GM23248 (cell line): ENCODE data around the gene HMGB4. TPM values are rescaled to one million over a fixed set of nuclear protein-coding genes. Genes with fewer than 3 reads are reported as not detected.

Source experiments
- DNase-seq: peaks from one replicate; pipeline ENCODE4 v3.0.0-alpha.2; 2015
- H2AFZ ChIP-seq: fragments of 200-600 bp; sonication (generic); 2 replicates; pipeline ENCODE4 v1.6.1; 2016; ENCODE audit warnings: antibody characterized with exemption
- H3F3A ChIP-seq: fragments of 200-600 bp; sonication (generic); 2 replicates; pipeline ENCODE4 v1.6.1; 2016; ENCODE audit warnings: mild to moderate bottlenecking, antibody characterized with exemption, mixed run types; ENCODE audit not compliant: insufficient read depth
- H3K27ac ChIP-seq: fragments of 200-600 bp; sonication (generic); 2 replicates; pipeline ENCODE4 v1.5.1; 2016; ENCODE audit warnings: mild to moderate bottlenecking
- H3K27me3 ChIP-seq: fragments of 200-600 bp; sonication (generic); replicated peaks from 2 replicates; pipeline ENCODE4 v1.6.1; 2016; ENCODE audit warnings: mild to moderate bottlenecking; ENCODE audit not compliant: insufficient read depth
- H3K36me3 ChIP-seq: fragments of 200-600 bp; sonication (generic); 2 replicates; pipeline ENCODE4 v1.6.1; 2016; ENCODE audit warnings: low read depth, mild to moderate bottlenecking
- H3K4me1 ChIP-seq: fragments of 200-600 bp; sonication (generic); 2 replicates; pipeline ENCODE4 v1.6.1; 2016; ENCODE audit warnings: mild to moderate bottlenecking; ENCODE audit not compliant: insufficient read depth
- H3K4me2 ChIP-seq: fragments of 200-600 bp; sonication (generic); one replicate; pipeline ENCODE4 v1.6.1; 2016; ENCODE audit warnings: mild to moderate bottlenecking; ENCODE audit not compliant: unreplicated experiment
- H3K4me3 ChIP-seq: fragments of 200-600 bp; sonication (generic); 2 replicates; pipeline ENCODE4 v1.5.1; 2016; ENCODE audit warnings: mild to moderate bottlenecking
- H3K79me2 ChIP-seq: fragments of 200-600 bp; sonication (generic); 2 replicates; pipeline ENCODE4 v1.6.1; 2016; ENCODE audit warnings: mild to moderate bottlenecking; ENCODE audit not compliant: insufficient read depth
- H3K9ac ChIP-seq: fragments of 200-600 bp; sonication (generic); 2 replicates; pipeline ENCODE4 v1.6.1; 2016; ENCODE audit warnings: mild to moderate bottlenecking
- H3K9me2 ChIP-seq: fragments of 200-600 bp; sonication (generic); 2 replicates; pipeline ENCODE4 v1.6.1; 2016; ENCODE audit warnings: mixed run types, mild to moderate bottlenecking, moderate library complexity; ENCODE audit not compliant: insufficient read depth
- H3K9me3 ChIP-seq: fragments of 200-600 bp; sonication (generic); one replicate; pipeline ENCODE4 v1.6.1; 2017; ENCODE audit warnings: low read depth
- H4K20me1 ChIP-seq: fragments of 200-600 bp; sonication (generic); 2 replicates; pipeline ENCODE4 v1.6.0; 2016; ENCODE audit not compliant: insufficient read depth
- EZH2 ChIP-seq: fragments of 200-600 bp; sonication (generic); IDR thresholded peaks from 2 replicates; pipeline ENCODE4 v1.6.1; 2018; ENCODE audit warnings: antibody characterized with exemption, mild to moderate bottlenecking; ENCODE audit not compliant: insufficient read depth, poor library complexity, severe bottlenecking
- EZH2phosphoT487 ChIP-seq: fragments of 200-600 bp; sonication (generic); IDR thresholded peaks from 2 replicates; pipeline ENCODE4 v1.6.1; 2018; ENCODE audit warnings: antibody characterized with exemption, moderate library complexity, mild to moderate bottlenecking, low read depth; ENCODE audit not compliant: insufficient read depth
- WGBS, 2 experiments: methylation state at CpG; one replicate each; pipeline ENCODE4 v1.1.6; 2015 to 2017; ENCODE audit warnings: low lambda C conversion rate in 2 of 2, low coverage in 1 of 2; ENCODE audit errors: missing lambda C conversion rate in 2 of 2; 5-methylcytosine and 5-hydroxymethylcytosine counted together
- in situ Hi-C: fragments of 300-500 bp; cut with MboI; formaldehyde crosslinking; loops from 2 replicates; pipeline ENCODE4 v1.15.0; 2020
- polyA plus RNA-seq: library from polyadenylated mRNA; unstranded; fragments of >200 nt; fragmentation: Nextera tagmentation; extraction: Ambion mirVana; gene quantifications from 2 replicates; pipeline ENCODE4 v1.2.1, GENCODE V29; 2016
- total RNA-seq: library from RNA; depleted of rRNA; stranded (reverse); fragments of >200 nt; shearing (Covaris generic); gene quantifications from 2 replicates; pipeline ENCODE4 v1.2.3, GENCODE V29; 2014

The HMGB4 gene
- total and polyA plus RNA-seq, 2 experiments from 2014 or later, result not detected

DNA sequence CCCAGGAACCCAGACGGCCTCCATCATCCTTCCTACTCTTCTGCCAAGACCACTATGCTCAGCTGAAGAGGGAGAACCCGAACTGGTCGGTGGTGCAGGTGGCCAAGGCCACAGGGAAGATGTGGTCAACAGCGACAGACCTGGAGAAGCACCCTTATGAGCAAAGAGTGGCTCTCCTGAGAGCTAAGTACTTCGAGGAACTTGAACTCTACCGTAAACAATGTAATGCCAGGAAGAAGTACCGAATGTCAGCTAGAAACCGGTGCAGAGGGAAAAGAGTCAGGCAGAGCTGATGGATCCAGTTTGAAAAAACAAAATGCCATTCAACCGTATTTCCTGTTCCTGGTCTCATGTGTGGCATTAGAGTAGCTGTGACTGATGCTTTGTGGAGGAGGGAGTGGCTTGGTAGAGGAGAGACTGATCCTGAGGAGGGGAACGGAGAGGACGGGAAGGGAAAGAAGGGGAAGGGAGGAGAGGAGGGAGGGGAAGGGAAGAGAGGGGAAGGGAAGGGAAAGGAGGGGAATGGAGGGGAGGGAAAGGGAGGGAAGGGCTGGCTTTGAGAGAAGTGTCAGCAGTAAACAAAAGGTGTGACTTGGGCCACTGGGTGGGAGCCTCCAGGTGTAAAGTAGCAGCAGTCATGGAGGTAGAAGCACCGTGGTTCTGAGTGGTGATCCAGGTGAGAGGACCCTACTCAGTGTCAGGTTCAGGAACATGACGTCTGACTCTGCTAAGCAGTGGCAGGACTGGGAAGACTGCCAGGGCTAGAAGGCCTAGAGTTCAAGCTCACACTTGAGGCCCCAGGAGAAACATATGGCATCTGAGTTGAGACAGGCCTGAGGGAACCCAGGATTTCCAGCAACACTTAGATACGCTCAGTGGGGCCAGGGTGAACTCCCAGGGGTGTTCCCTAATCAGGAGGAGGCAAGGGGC, 846 bp downstream of the HMGB4 start:
- TF ChIP-seq EZH2 (no peak), EZH2phosphoT487 (no peak)
- Histone ChIP-seq H2AFZ (no peak overlapping the region), H3K4me3 (no peak overlapping the region), H3K36me3 (no peaks in the 10 kb centered on the region), H3K9ac (no peak overlapping the region), H3K4me2 (no peak overlapping the region), H3K9me3 (no peaks in the 10 kb centered on the region), H3K79me2 (peaks cover 4% of the 10 kb centered on the region; the same call in 1 of the 2 replicates), H3K27me3 (no peaks in the 10 kb centered on the region), H3K27ac (no peak overlapping the region), H3K4me1 (peaks cover 23% of the 10 kb centered on the region), H4K20me1 (no peaks in the 10 kb centered on the region), H3F3A (peaks cover 10% of the 10 kb centered on the region), H3K9me2 (no peaks in the 10 kb centered on the region)
- no peak for DNase-seq
- in situ Hi-C loops, result no loop called here
- 91 to 95% methylated on average over 14 of the region's 14 CpGs for WGBS, 2 experiments

DNA sequence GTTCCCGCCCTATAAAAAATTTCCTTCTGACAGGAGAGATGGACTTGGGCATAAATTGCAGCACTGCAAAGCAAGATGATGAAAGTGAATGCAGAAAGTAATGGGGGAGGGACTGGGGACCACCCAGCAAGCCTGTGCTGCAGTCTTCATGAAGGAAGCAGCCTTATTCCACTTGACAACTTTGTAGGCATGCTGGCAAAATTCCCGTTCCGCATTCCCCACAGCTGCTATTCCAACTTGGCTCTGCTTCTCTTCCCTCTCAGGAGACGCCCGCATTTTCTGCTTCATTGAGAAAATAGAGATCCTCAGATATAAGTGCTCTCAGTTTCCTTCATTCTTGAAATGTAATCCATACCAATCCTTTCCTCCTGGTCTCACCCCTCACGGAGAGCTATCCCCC, 2.4 kb downstream of the HMGB4 start:
- Histone ChIP-seq H3K79me2 (peaks cover 3% of the 10 kb centered on the region; the same call in 1 of the 2 replicates), H3K4me1 (peaks cover 13% of the 10 kb centered on the region), H3F3A (no peaks in the 10 kb centered on the region; the same call in none of the 2 replicates), H3K9me3 (no peaks in the 10 kb centered on the region), H3K4me2 (no peak overlapping the region), H3K27me3 (no peaks in the 10 kb centered on the region), H4K20me1 (no peaks in the 10 kb centered on the region), H3K4me3 (no peak overlapping the region), H3K9ac (no peak overlapping the region), H2AFZ (no peak overlapping the region), H3K27ac (no peak overlapping the region), H3K9me2 (no peaks in the 10 kb centered on the region), H3K36me3 (no peaks in the 10 kb centered on the region)
- TF ChIP-seq EZH2, result no peak
- no peak for TF ChIP-seq EZH2phosphoT487
- in situ Hi-C loops, result no loop called here
- peak; percentile 18 for DNase-seq
- 55 to 56% methylated on average over 6 of the region's 6 CpGs for WGBS, 2 experiments

DNA sequence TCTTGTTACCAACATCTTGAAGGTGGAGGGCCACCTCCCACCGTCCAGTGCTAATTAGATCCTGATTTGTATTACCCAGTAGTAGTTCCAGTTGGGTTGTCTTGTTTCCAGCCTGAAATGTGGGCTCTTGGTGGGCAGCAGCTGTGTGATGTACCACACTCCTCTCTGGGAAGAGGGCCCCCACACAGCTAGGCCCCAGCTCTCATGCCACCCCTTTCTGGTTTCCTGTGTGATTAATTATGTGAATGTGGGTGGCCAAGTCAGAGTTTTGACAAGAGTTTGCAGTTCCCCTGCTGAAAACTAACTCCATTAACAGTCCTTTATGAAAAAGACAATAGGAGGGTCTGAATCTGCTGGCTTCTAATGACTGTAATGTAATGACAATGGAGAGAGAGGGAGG, 3.8 kb downstream of the HMGB4 start:
- Histone ChIP-seq H3K79me2 (no peaks in the 10 kb centered on the region), H3K27me3 (no peaks in the 10 kb centered on the region), H4K20me1 (no peaks in the 10 kb centered on the region), H3K9ac (no peak overlapping the region), H3K4me2 (no peak overlapping the region), H3F3A (peaks cover 9% of the 10 kb centered on the region), H3K9me2 (no peaks in the 10 kb centered on the region), H3K4me3 (no peak overlapping the region), H3K9me3 (no peaks in the 10 kb centered on the region), H3K36me3 (no peaks in the 10 kb centered on the region), H3K4me1 (peaks cover 9% of the 10 kb centered on the region), H2AFZ (no peak overlapping the region), H3K27ac (no peak overlapping the region)
- in situ Hi-C loops, result no loop called here
- DNase-seq, result no peak
- TF ChIP-seq EZH2, result no peak
- no peak for TF ChIP-seq EZH2phosphoT487
- 81 to 92% methylated on average over 1 of the region's 1 CpG for WGBS, 2 experiments

DNA sequence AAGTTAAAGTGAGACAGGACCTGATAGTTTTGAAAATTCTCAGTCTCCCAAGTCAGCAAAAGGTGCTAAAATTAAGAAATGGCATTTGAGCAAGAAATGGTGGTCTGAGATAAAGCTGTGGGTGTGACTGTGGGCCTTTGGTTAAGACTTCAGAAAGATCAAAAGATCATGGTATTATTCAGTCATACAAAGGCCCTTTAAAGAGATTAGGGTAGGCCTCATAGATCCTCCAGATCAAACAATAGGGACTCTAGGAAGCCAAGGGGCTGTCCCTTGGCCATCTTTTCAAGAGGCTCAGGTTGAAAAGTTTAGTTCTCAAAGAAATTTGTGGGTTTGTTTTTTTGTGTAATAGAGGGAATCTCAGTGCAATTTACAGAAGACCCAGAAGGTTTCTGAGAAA, 8.4 kb downstream of the HMGB4 start:
- H3K79me2 ChIP-seq, result no peaks in the 10 kb centered on the region
- DNase-seq, result no peak
- H4K20me1 ChIP-seq, result no peaks in the 10 kb centered on the region
- H3K4me3 ChIP-seq, result no peak overlapping the region
- TF ChIP-seq EZH2phosphoT487, result no peak
- TF ChIP-seq EZH2, result no peak
- no peak overlapping the region for H2AFZ ChIP-seq
- H3K4me1 ChIP-seq, result peaks cover 29% of the 10 kb centered on the region
- H3K9ac ChIP-seq, result peak overlapping the region; percentile 17; the same call in 1 of the 2 replicates
- H3F3A ChIP-seq, result peaks cover 30% of the 10 kb centered on the region
- H3K9me3 ChIP-seq, result no peaks in the 10 kb centered on the region
- H3K9me2 ChIP-seq, result no peaks in the 10 kb centered on the region
- no peaks in the 10 kb centered on the region for H3K36me3 ChIP-seq
- in situ Hi-C loops, result no loop called here
- H3K27ac ChIP-seq, result peak overlapping the region; percentile 28; the same call in 1 of the 2 replicates
- no peaks in the 10 kb centered on the region for H3K27me3 ChIP-seq
- no peak overlapping the region for H3K4me2 ChIP-seq
